ENCODE data around the gene DPY19L1.
A peak's percentile ranks its signal among the peaks of the same experiment; 100 is the strongest.
"Not testable (repeated sequence)": the region's sequence is repeated elsewhere in the genome, so short reads cannot be mapped to it uniquely, and the experiment has no call there.

DPY19L1 gene

DNA sequence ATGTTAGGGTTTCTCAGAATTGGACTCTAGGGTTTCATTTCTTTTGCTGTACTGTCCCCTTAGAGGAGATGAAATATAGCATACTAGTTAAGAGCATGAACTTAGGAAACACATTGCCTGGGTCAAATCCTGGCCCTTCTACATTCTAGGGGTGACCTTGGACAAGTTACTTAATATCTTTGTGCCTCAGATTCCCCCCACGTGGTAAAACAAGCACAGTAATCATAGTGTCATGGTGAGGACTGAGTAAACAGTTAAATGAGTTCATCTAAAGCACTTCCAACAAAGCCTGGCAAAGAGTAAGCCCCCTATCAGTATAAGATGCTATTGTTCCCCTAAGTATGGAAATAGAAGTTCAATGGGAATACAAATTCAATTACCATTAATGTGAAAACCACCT is 5.1 kb downstream of the DPY19L1 start:
- DNase-seq (ENCODE audit: low read depth), result no peak

DNA sequence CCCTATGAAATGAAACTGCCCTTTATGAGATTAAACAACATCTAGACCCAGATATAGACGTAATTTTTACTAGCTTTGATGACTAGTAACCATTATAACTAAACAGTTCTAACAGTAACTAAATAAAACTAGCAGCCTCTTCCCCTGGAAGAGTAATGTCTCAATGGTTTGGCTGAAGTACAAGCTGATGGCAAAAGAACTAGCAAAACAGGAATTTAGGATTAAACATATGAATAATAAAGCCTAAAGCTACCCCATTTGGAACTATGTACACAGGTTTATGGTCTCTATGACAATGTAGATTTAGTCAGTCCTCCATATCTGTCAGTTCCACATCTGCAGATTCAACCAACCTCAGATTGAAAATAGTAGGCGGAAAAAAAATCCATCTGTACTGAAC is 6.4 kb downstream of the DPY19L1 start:
- DNase-seq (ENCODE audit: low read depth), result no peak

DNA sequence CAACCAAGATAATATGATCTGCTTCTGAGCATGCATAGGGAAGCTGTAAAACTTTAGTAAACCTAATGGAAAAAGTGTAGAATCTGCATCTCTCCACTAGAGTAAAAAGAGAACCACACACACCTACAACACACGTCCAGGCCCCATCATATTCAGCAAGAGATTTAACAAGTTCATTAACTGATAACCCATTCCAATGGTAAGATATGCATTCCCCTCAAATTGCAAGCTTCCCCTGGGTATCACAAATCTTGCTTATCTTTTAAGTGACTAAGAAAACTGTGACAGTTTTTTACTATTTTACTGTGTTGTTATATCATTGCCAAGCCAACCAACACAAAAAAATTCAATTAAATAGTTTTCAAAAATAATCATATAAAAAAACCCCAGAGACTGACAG is 8.0 kb downstream of the DPY19L1 start:
- DNase-seq (ENCODE audit: low read depth), result no peak

DNA sequence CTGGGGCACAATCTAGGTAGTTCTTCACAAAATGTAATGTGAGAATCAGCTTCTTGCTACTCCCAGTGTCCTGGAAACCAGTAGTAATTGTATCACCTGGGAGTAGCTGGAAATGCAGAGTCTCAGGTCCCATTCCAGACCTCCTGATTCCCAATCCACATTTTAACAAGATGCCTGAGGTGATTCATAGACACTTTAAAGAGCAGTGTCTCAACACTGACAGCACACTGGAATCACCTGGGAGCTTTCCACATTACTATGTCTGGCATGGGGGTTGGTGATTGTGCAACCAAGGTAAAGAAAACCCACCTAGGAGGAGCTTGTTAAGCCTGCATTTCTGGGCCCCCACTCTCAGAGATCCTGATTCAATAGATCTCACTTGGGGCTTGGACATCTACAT is 11.1 kb downstream of the DPY19L1 start:
- DNase-seq (ENCODE audit: low read depth), result no peak

DNA sequence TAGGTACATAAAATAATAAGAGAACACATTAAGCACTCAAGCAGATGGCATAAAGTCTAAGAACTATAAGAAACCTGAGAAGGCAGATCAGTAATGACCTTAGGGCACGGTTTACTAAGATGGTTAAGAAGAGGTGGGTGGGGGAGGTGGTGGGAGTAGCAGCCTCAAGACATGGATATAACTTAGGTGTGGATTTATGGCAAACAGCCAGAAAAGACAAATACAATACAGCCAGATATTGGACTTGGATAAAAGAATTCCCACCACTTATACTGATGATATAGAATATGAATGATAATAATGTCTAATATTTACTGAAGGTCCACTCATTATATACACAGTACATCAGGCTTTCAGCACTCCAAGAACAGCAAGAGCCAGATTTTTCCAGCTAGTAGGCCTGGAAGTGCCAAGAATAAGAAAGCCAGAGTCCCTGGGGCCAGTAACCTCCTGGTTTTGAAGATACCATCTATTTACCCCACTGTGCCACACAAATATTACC is 11.9 kb downstream of the DPY19L1 start:
- no peak for DNase-seq (ENCODE audit: low read depth)

DNA sequence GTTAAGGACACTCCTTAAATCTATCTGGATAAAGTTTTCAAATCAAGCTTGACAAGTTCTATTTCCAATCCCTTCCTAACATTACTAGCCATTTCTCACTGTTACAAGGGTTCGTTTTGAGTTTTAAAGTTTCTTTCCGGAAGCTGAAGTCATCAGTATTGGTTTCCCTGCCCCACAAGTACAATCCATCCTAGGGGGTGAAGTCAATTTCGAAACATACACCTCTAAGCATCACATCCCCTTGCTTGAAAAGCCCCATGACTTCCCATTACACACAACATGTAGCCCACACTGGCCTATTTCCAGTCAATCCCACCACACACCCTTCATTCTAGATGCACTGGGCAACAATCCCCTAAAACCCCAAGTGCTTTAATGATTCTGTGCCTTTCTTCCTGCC is 13.0 kb downstream of the DPY19L1 start:
- DNase-seq (ENCODE audit: low read depth), result no peak

DNA sequence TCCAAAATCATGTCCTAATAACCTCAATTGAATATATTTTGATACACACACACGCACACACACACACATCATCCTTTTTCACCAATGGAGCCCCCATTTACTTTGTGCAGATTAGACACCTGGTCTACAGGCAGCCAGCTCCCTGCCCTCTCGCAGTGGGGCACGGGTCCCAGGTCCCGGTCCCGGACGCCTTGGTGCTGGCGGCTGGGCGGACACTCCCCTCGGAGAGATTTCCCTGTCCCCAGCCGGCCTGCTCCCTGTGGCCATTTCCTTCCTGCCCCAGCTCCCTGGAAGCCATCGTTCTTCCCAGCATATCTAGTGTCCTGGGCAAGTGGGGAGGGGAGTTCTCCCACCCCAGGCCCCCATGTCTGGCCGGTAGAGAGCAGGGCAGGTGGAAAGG is 14.6 kb downstream of the DPY19L1 start:
- DNase-seq (ENCODE audit: low read depth), result no peak

DNA sequence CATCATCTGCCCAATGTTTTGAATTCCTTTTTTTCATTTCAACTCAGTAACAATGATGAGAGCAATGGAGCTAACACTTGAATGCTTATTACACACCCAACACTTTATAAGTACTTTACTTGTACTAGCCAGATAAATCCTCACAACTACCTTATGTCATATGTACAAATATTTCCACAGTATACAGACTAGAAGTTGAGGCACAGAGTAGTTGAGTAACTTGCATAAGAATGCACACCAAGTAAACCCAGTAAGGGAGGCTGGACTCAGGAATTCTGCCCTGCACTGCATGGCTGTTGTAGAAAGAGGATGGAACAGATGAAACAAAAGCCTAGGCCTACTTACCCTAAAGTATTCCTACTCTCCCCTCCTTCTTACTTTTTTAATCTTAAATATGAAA is 15.8 kb downstream of the DPY19L1 start:
- DNase-seq (ENCODE audit: low read depth), result no peak

DNA sequence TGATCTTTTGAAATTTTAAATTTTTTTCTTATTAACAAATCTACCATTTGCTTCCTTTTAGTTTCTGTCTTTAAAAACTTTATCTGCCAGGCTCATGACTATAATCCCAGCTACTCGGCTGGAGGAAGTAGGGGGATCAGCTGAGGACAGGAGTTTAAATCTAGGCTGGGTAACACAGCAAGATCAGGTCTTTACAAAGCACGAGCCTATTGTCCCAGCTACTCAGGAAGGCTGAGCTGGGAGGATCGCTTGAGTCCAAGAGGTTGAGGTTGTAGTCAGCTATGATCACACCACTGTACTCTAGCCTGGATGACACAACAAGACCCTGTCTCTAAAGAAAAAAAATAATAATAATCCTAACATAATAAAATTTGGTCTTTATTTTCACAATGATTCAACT is 17.5 kb downstream of the DPY19L1 start:
- no peak for DNase-seq (ENCODE audit: low read depth)

DNA sequence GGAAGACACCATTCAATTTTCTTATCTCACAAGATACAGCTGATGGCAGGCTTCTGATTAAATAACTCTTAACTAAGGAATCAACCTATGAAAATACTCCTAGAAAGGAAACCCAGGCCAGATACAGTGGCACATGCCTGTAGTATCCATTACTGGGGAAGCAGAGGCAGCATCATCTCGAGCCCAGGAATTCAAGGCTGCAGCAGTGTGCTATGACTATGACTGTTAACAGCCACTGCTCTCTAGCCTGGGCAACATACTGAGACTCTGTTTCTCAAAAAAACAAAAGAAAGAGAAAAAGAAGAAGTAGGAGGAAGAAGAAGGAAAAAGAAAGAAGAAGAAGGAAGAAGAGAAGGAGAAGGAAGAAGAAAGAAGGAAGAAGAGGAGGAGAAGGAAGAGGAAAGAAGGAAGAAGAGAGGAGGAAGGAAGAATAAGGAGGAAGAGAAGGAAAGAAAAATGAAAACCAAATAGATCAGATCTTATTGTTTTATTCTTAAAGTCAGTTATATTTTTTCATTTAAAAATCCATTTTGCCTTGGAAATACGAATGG is 18.0 kb downstream of the DPY19L1 start:
- no peak for DNase-seq (ENCODE audit: low read depth)

DNA sequence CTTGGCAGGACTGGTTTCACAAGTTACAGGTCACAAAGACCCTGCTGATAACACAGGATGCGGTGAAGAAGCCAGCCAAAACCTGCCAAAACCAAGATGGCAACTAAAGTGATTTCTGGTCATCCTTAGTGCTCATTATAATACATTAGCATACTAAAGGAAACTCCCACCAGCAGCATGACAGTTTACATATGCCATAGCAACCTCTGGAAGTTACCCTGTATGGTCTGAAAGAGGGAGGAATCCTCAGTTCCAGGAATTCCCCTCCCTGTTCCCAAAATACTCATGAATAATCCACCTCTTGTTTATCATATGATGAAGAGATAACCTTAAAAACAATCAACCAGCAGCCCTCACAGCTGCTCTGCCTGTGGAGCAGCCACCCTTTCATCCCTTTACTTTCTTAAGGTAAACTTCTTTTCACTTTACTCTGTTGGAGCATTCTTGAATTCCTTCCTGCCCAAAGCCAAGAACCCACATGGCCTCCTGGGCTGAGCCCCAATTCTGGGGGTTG is 21.9 kb downstream of the DPY19L1 start:
- DNase-seq (ENCODE audit: low read depth), result no peak

DNA sequence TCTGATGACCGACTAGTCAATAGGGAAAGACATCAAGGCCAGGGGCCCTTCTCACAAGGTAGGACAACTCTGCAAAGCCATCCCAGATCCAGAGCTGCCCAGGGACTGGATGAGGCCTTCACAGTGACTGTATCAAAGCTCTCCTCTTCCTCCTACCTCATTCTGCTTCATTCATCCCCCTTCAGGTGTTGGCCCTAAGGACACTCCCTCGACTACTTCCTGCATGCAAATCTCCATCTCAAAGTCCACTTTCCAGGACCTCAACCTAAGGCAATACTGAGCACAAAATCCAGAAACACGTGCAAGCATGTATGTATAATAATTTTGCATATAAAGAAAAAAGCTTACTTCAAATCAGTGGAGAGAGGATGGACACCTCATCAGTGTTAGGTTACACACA is 25.1 kb downstream of the DPY19L1 start:
- DNase-seq (ENCODE audit: low read depth), result no peak

DNA sequence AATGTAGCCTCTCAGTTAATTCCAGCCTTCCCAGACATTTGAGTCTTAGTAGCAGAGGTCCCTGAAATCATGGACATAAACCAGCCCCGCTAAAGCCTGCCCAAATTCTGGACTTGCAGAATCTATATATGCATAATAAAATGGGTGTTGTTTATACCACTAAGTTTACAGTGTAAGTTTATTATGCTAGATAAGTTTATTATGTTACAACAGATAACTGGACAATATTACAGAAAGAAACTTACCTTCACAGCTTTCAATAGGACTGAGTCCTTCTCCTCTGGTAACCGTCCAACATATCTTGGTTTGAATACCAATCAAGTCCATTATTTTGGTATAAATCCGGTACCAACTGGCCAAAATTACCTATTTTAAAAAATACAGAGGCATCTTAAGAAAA is 26.2 kb downstream of the DPY19L1 start:
- DNase-seq (ENCODE audit: low read depth), result no peak

DNA sequence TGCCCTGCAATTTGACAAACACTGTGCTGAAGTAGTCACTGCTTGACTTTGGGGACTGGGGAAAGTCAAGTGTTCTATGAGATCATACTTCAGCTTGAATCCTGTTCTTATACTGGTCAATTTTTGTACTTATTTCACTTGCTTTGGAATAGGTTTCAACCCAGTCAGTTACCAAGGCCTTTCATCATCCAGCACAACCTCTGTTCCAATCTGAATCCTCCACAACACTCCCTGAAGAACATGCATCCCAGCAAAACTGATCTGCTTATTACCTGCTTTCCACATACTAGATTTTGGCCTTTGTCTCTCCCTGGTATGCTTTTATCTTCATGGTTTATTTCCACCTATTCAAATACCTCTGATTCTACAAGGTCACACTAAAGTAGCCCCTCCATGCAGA is 29.5 kb downstream of the DPY19L1 start:
- no peak for DNase-seq (ENCODE audit: low read depth)

DNA sequence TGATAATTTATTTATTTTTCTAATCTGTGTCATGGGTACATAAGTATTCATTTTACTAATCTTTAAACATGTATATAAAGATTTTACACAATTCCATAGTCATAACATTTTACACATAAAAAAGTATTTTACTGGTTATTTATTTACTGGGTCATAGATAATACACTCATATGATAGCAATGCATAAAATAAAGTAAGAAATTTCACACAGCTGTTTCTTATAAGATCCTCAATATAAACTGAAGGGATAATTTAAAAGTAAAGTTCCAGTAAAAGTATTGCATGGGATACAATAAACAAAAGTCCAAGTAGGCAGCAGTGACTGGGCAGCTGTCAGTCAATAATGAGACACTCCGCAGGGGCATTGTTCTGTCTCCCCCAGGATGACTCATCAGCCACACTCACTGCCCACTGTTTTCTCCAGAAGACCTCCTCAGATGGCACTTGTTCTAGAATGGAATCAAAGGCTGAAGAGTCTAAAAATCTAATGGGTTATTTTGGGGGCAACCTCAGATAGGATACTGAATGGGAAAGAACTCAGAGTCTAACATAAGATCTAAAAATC is 32.7 kb downstream of the DPY19L1 start:
- no peak for DNase-seq (ENCODE audit: low read depth)

DNA sequence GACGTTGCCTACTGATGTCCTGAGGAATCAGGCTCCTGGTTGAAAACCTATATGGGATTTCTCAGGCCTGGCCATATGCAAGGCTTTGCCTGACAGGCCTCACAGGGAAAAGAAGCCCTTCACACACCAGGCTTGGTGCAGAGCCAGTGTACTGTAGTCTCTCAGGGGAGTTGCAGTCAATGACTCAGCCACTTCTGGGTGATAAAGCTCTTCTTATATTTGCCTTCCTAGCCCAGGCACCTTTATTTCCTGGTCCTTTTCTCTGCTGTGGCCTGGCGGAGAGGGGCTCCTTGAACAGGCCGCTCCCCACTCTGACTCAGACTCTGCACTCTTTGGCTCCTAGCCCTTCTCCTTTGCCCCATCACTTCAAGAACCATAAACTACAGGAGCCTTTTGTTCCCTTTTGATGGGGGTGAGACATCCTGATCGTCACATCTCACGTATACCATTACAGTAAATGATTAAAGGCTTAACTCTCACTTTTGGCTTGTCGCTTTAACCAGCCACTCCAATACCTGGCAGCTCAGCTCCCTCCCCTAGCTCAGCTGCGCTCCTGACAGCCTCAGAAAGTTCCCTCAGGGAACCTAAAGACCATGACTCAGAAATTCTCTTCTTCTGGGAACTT is 33.5 kb downstream of the DPY19L1 start:
- no peak for DNase-seq (ENCODE audit: low read depth)

DNA sequence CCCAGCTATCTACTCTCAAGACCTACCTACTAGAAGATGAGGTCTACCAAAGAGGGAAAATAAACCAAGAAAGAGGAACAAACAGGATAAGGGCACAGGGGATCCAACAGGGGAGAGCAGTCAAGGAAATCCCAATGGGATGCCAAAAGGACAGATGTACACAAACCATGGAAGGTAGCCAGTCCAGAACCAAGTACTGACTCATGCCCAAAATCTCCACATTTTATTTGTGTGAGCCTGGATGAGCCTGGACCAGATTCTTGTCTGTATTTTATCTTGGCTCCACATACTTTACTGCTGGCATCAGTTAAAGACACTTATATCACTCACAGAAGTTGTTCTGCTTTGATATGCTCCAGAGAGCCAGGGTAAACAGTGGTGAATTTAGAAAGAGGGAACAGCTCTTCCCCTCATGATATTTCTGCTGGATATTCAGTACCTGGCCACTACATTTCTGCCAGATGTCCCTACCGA is 34.1 kb downstream of the DPY19L1 start:
- DNase-seq (ENCODE audit: low read depth), result not testable (repeated sequence)

DNA sequence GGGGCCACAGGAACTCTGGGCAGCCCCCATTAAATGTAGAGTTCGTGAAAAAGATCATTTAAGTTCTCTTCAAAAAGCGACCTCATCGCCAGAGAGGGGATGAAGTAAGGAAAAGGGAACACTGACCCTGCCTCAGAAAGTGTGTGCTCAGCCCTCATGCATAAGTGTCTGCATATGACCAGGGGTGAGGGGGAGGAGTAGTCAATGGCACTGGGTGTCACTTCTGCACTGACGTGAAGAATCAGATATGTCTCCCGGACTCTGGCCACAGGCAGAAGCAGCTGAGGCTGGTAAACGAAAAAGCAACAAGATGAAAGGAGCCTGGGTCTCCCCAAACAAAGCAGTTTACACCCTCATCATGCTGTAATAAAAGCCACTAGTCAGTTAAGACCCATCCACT is 39.0 kb downstream of the DPY19L1 start:
- DNase-seq (ENCODE audit: low read depth), result not testable (repeated sequence)

DNA sequence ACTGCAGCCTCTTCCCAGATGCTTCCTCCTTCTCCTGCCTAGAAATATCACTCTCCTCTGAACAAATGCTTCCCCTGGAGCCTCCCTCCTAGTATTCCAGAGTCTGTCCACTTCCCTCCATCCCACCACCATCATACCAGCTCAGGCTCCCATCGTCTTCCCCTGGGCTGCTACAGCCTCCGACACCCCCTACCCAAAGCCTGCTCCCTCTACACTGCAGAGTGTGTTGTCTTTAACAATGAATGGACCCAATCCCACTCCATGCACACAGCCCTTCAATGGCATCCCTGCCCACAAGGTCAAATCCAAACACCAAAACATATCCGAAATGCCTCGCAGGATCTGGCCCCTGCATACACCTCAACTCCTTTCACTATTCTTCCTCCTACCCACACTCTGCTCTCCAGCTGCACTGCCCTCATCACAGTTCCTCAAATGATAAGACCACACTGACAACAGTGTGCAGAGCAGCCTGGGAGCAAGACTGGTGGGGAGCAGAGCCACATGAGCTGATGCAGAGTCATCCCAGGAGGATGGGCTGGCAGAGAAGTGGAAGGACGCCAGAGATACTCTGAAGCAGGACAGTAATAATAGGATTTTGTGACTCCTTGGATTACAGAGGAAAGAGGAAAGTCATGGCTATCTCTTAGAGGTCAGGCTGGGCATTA is 40.7 kb downstream of the DPY19L1 start:
- DNase-seq (ENCODE audit: low read depth), result not testable (repeated sequence)

DNA sequence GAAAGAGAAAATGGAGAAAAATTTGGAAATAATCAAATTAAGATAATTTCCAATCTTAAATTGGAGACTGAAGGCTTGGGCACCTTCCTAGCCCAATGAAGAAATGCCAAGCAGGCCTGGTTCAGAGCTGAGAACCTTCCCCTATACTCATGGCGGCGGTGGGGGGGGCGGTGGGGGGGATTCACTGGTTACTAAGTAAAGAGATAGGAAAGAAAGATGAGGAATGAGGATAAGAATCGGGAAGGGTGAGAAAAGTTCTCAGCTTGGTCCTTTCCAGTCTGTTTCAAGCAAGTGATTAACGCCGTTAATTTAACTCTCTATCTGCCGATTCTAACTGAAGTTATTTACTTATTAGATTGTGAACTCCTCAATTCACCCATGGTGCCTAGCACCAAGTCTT is 41.5 kb downstream of the DPY19L1 start:
- no peak for DNase-seq (ENCODE audit: low read depth)

DNA sequence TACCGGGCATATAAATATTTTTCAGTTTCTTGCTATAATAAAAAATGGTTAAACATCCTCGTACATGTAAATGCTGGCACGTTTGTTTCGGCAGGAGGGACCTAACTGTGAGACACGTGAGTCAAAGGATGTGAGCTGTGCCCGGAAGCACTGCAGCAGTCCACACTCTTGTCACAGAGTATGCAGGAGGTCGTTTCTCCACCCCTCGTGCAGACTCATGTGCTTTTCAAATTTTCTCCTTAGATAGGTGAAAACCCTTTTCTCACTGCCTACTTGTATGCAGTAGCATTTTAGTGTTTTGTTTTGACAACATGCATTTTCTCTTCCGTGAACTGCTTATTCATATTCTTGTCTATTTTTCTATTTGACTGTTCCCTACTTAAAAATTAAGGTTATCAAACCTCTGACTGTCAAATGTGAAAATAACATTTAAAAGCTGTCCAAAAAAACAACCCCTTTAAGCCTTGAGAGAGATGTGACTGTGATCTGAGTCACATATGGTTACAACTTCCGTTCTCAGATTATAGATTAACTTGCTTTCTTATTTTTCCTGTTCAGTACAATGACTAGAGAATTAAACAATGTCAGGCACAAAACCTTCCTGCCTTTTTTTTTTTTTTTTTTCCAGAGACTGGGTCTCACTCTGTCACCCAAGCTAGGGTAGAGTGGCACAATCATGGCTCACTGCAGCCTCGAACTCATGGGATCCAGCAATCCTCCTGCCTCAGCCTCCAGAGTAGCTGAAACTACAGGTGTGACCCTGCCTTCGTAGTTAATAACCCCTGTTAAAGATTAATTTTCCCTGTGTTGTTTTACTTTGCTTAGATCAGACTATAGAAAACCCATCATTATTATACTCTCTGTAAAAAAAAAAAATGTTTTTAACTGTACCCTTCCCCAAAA is 45.1 kb downstream of the DPY19L1 start:
- DNase-seq (ENCODE audit: low read depth), result peak; percentile 31
